ENCODE results near the gene BTBD9. TPM values are rescaled to one million over a fixed set of nuclear protein-coding genes. Genes with fewer than 3 reads are reported as not detected.

Gene BTBD9
- total RNA-seq, 2 donors from 2014 or later, result 15.3 to 23.6 TPM

GRCh38 chr6:38162493-38163185 is 477.1 kb downstream of the BTBD9 start:
- H3K9me3 ChIP-seq, result no peaks in the 10 kb centered on the region
- no peaks in the 10 kb centered on the region for H3K4me1 ChIP-seq
- H3K36me3 ChIP-seq, result no peaks in the 10 kb centered on the region
- no peak for TF ChIP-seq CTCF (IDR thresholded peaks at IDR 0.05)
- DNase-seq, result no peak
- no peak overlapping the region for H3K9ac ChIP-seq (ENCODE audit: low read depth in 2 of 2, low read length in 2 of 2)
- H3K4me3 ChIP-seq, result no peak overlapping the region
- H3K27ac ChIP-seq, result no peak overlapping the region
- no peaks in the 10 kb centered on the region for H3K27me3 ChIP-seq
- intact Hi-C loops (cut with DNase I), result no loop called here

- Histone ChIP-seq H3K27ac (no peak overlapping the region), H3K27me3 (no peaks in the 10 kb centered on the region), H3K9ac (ENCODE audit: low read depth in 2 of 2, low read length in 2 of 2) (no peak overlapping the region), H3K36me3 (no peaks in the 10 kb centered on the region), H3K4me3 (no peak overlapping the region), H3K9me3 (no peaks in the 10 kb centered on the region), H3K4me1 (no peaks in the 10 kb centered on the region)
- TF ChIP-seq CTCF (IDR thresholded peaks at IDR 0.05), result no peak
- intact Hi-C loops (cut with DNase I), result no loop called here
- DNase-seq, result no peak
These were observed 477.8 kb downstream of the BTBD9 start for GRCh38 chr6:38161754-38162492.

GRCh38 chr6:38161331-38161730 is 478.4 kb downstream of the BTBD9 start:
- Histone ChIP-seq H3K27ac (no peak overlapping the region), H3K9ac (ENCODE audit: low read depth in 2 of 2, low read length in 2 of 2) (no peak overlapping the region), H3K27me3 (no peaks in the 10 kb centered on the region), H3K36me3 (no peaks in the 10 kb centered on the region), H3K9me3 (no peaks in the 10 kb centered on the region), H3K4me1 (no peaks in the 10 kb centered on the region), H3K4me3 (no peak overlapping the region)
- no peak for TF ChIP-seq CTCF (IDR thresholded peaks at IDR 0.05)
- DNase-seq, result no peak
- intact Hi-C loops (cut with DNase I), result no loop called here

- DNase-seq, result no peak
- no peaks in the 10 kb centered on the region for H3K27me3 ChIP-seq
- no peaks in the 10 kb centered on the region for H3K4me1 ChIP-seq
- intact Hi-C loops (cut with DNase I), result no loop called here
- no peaks in the 10 kb centered on the region for H3K36me3 ChIP-seq
- H3K9ac ChIP-seq (ENCODE audit: low read depth in 2 of 2, low read length in 2 of 2), result no peak overlapping the region
- no peaks in the 10 kb centered on the region for H3K9me3 ChIP-seq
- H3K4me3 ChIP-seq, result no peak overlapping the region
- no peak for TF ChIP-seq CTCF (IDR thresholded peaks at IDR 0.05)
- no peak overlapping the region for H3K27ac ChIP-seq
These were observed 478.9 kb downstream of the BTBD9 start for GRCh38 chr6:38160831-38161230.

GRCh38 chr6:38159596-38159995 is 480.1 kb downstream of the BTBD9 start:
- H3K36me3 ChIP-seq, result no peaks in the 10 kb centered on the region
- H3K4me1 ChIP-seq, result no peaks in the 10 kb centered on the region
- H3K27me3 ChIP-seq, result no peaks in the 10 kb centered on the region
- no peak for TF ChIP-seq CTCF (IDR thresholded peaks at IDR 0.05)
- no peak overlapping the region for H3K27ac ChIP-seq
- no peak for DNase-seq
- intact Hi-C loops (cut with DNase I), result no loop called here
- H3K4me3 ChIP-seq, result no peak overlapping the region
- no peaks in the 10 kb centered on the region for H3K9me3 ChIP-seq
- H3K9ac ChIP-seq (ENCODE audit: low read depth in 2 of 2, low read length in 2 of 2), result no peak overlapping the region

Data from colonic mucosa (tissue), 4 donors.